GM03348 (cell line): Measurements from ENCODE around the gene MTX1.
A peak's percentile ranks its signal among the peaks of the same experiment; 100 is the strongest.
"Not testable (repeated sequence)": the region's sequence is repeated elsewhere in the genome, so short reads cannot be mapped to it uniquely, and the experiment has no call there.

ENCODE experiments used
- DNase-seq: peaks from one replicate; pipeline ENCODE4 v3.0.0; 2012; ENCODE audit warnings: low spot score

The MTX1 gene

GRCh38 chr1:155208541-155209311 is at the start of gene MTX1:
TSS of gene MTX1 (plus strand) at chr1:155208695. CDS start at chr1:155208805, 110 bp downstream.
- peak; percentile 94 for DNase-seq

GRCh38 chr1:155158991-155159390 is 49.5 kb upstream of the MTX1 start:
- no peak for DNase-seq

- DNase-seq: no peak
These were observed 48.4 kb upstream of the MTX1 start for GRCh38 chr1:155160128-155160527.

- not testable (repeated sequence) for DNase-seq
These were observed 45.9 kb upstream of the MTX1 start for GRCh38 chr1:155162631-155163030.

GRCh38 chr1:155163785-155164184 is 44.7 kb upstream of the MTX1 start:
- DNase-seq: not testable (repeated sequence)

- DNase-seq: not testable (repeated sequence)
These were observed 43.9 kb upstream of the MTX1 start for GRCh38 chr1:155164625-155165024.

GRCh38 chr1:155166051-155166470 is 42.4 kb upstream of the MTX1 start:
- no peak for DNase-seq

- no peak for DNase-seq
These were observed 41.9 kb upstream of the MTX1 start for GRCh38 chr1:155166471-155167165.

GRCh38 chr1:155167166-155168104 is 41.1 kb upstream of the MTX1 start:
- DNase-seq: peak; percentile 85

- not testable (repeated sequence) for DNase-seq
These were observed 40.4 kb upstream of the MTX1 start for GRCh38 chr1:155168105-155168445.

GRCh38 chr1:155168456-155169210 is 39.9 kb upstream of the MTX1 start:
- no peak for DNase-seq

GRCh38 chr1:155169541-155169940 is 39.0 kb upstream of the MTX1 start:
- no peak for DNase-seq

GRCh38 chr1:155170101-155170785 is 38.3 kb upstream of the MTX1 start:
- no peak for DNase-seq

- DNase-seq: no peak
These were observed 37.7 kb upstream of the MTX1 start for GRCh38 chr1:155170806-155171205.

GRCh38 chr1:155171836-155172731 is 36.4 kb upstream of the MTX1 start:
- DNase-seq: no peak

- peak; percentile 99 for DNase-seq
These were observed 35.6 kb upstream of the MTX1 start, which contains the start of gene KRTCAP2 for GRCh38 chr1:155172732-155173477. TSS of gene KRTCAP2 (minus strand) at chr1:155173304. CDS start at chr1:155173224, 80 bp downstream.

- peak; percentile 87 for DNase-seq
These were observed 34.8 kb upstream of the MTX1 start, which contains the start of gene TRIM46 for GRCh38 chr1:155173478-155174323. TSS of gene TRIM46 (plus strand) at chr1:155173849. CDS start at chr1:155173967, 118 bp downstream.
